K562 treated with DMSO at 1 percent for 4 hours (cell line): ENCODE results near the gene ZNF518B. TPM values are rescaled to one million over a fixed set of nuclear protein-coding genes. Genes with fewer than 3 reads are reported as not detected.

Source experiments
- total RNA-seq: library from RNA; unstranded; fragments of 300-600 nt; gene quantifications from 2 replicates; pipeline ENCODE4 v1.2.3, GENCODE V29; 2022; ENCODE audit not compliant: insufficient read depth

ZNF518B gene
- total RNA-seq = 9.1 and 14.6 TPM in 2 replicates

GRCh38 chr4:10457255-10457801, at the start of gene ZNF518B:
Gene ZNF518B (minus strand): TSS chr4:10457426. CDS start chr4:10446328, 11,098 bp downstream.

Other genes with a start within 250 kb of the ZNF518B start
- gene CLNK, start 227.3 kb upstream of the ZNF518B start, total RNA-seq = not detected in 2 replicates